GM21526 (cell line): ENCODE measurements around the gene PLVAP.
A peak's percentile ranks its signal among the peaks of the same experiment; 100 is the strongest.
"Not testable (repeated sequence)": the region's sequence is repeated elsewhere in the genome, so short reads cannot be mapped to it uniquely, and the experiment has no call there.

Experiments used
- ATAC-seq: cut with Tn5 transposase; IDR thresholded peaks from one replicate; pipeline ENCODE4 v1.9.1; 2021; ENCODE audit warnings: moderate library complexity; ENCODE audit not compliant: unreplicated experiment, low FRiP score

PLVAP gene

GRCh38 chr19:17402982-17403855 is 26.1 kb upstream of the PLVAP start:
- ATAC-seq: no peak

- ATAC-seq: no peak
Observed at GRCh38 chr19:17401628-17402027, 24.5 kb upstream of the PLVAP start.

GRCh38 chr19:17398902-17399527 is 21.9 kb upstream of the PLVAP start:
- ATAC-seq: no peak

- ATAC-seq: no peak
Observed at GRCh38 chr19:17394891-17395415, 17.8 kb upstream of the PLVAP start.

- no peak for ATAC-seq
Observed at GRCh38 chr19:17393914-17394313, 16.8 kb upstream of the PLVAP start, which contains the start of gene CCDC194. TSS of gene CCDC194 (minus strand) at chr19:17394196. CDS start at chr19:17394158, 38 bp downstream.

GRCh38 chr19:17393002-17393401 is 15.9 kb upstream of the PLVAP start:
- no peak for ATAC-seq

- ATAC-seq: no peak
Observed at GRCh38 chr19:17391371-17392151, 14.4 kb upstream of the PLVAP start.

- peak; percentile 79 for ATAC-seq
Observed at GRCh38 chr19:17390665-17391370, 13.7 kb upstream of the PLVAP start.

GRCh38 chr19:17389957-17390664 is 13.0 kb upstream of the PLVAP start:
- ATAC-seq: no peak

GRCh38 chr19:17389288-17389687 is 12.1 kb upstream of the PLVAP start:
- no peak for ATAC-seq

GRCh38 chr19:17385878-17386611 is 8.9 kb upstream of the PLVAP start:
- ATAC-seq: no peak

GRCh38 chr19:17380426-17381138 is 3.4 kb upstream of the PLVAP start:
- ATAC-seq: no peak

GRCh38 chr19:17379221-17379631 is 2.1 kb upstream of the PLVAP start:
- no peak for ATAC-seq

GRCh38 chr19:17378271-17378670 is 1.1 kb upstream of the PLVAP start:
- ATAC-seq: no peak

GRCh38 chr19:17370026-17370587 is 7.0 kb downstream of the PLVAP start:
- peak; percentile 73 for ATAC-seq

- ATAC-seq: no peak
Observed at GRCh38 chr19:17365361-17365760, 11.8 kb downstream of the PLVAP start.

GRCh38 chr19:17363852-17364605 is 13.1 kb downstream of the PLVAP start:
- not testable (repeated sequence) for ATAC-seq
